CMK (cell line): ENCODE data around the gene GABRB3.

Experiments
- DNase-seq: peaks from one replicate; pipeline ENCODE4 v3.0.0-alpha.2; 2010; ENCODE audit warnings: low read depth

Gene GABRB3

DNA sequence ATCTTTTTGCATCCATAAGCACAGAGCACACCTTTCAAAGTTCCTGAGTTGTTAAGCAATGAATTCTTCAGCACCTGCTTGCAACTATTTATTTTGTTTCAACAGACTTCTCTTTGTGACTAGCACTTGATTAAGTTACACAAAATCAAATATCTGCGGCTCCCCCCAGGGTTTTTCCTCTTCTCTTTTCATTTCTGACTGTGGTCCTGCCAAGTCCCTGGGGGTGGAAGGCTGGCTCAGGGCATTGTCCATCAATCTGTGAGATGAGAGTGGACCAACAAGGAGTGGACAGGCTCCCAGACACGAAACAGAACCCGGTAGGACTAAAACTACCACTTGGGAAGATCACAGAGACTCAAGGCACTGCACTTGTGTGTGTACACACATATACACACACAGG is 96.8 kb downstream of the GABRB3 start:
- no peak for DNase-seq

DNA sequence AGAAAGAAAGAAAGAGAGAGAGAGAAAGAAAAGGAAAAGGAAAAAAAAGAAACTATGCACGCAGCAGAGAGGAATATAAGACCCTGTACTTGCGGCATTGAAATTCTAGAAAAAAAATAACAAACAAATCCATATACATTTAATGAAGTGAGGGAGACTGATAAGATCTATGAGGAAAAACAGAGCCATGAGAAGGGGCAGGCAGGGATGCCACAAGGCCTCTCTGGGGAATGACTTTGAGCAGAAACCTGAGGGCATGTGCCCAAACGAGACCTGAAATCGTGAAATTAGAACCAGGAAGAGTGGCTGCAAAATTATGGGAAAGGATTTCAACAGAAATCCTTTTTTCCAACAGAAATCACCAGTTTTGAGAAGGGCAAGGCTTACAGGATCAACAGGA is 98.4 kb downstream of the GABRB3 start:
- no peak for DNase-seq

DNA sequence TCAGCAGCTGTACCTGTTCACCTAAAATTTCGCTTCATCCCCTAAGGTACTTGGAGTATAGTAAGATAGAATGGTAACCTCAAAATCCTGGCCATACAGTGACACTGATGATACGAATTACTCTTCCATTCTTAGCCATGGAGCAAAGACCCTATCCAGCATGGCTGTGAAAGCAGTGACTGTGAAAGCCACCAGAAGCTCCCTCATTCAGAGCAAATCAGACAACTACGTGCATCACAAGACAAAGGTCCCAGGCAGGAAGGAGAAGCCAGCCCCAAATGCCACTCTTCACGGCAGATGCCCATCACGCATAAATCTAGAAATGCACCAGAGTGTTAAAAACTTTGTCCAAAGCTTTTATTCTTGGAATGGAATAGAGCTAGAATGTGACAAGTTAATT is 99.4 kb downstream of the GABRB3 start:
- no peak for DNase-seq

DNA sequence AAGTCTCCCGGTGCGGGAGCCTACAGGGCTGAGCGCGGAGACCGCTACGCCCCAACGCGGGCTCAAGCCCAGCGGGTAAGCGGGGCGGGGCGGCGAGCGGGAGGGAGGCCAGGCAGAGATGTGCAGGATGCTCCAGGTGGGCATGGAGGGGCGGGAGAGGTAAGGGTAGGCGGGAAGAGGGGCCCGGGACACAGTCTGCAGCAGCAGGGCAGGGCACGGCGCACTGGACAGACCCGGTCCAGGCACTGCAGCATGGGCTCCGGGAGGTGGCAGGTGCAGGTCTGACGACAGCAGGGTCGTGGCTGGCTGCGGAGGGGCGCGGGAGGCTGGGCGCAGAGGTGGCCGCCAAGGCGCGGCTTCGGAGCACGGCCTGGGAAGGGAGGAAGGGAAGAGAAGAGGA is 102.8 kb downstream of the GABRB3 start:
- DNase-seq, result no peak

DNA sequence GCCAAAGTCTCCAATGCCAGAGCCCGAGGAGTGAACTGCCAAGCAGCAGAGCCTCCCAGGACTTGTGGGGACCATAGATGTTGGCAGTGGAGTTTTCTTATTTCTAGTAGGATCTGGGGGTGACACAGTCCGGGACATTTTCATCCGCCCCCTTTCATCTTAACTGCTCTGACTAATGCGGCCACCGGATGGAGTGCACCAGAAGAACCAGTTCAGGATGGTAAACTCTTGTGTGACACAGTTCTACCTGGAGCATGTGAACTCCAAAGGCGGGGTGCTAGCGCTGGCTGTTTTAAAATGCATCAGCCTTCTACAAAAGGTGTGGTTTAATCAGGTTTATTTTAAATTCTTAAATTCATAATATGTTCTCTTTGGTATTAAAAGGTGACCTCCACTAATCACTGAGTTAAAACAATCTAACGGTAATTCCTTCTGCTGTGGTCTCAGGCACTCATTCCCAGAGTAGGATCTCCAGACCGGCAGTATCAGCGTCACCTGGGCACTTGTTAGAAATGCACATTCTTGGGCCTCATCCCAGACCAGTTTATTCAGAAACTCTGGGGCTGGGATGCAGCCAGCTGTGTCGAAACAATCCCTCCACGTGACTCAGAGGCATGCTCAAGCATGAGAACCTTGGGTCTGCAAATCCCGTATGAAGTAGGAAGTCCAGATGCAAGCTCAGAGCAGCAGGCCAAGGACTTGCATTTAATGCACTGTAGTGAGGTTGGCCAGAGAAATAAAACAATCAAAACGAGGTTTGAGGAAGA is 105.5 kb downstream of the GABRB3 start:
- DNase-seq, result no peak

DNA sequence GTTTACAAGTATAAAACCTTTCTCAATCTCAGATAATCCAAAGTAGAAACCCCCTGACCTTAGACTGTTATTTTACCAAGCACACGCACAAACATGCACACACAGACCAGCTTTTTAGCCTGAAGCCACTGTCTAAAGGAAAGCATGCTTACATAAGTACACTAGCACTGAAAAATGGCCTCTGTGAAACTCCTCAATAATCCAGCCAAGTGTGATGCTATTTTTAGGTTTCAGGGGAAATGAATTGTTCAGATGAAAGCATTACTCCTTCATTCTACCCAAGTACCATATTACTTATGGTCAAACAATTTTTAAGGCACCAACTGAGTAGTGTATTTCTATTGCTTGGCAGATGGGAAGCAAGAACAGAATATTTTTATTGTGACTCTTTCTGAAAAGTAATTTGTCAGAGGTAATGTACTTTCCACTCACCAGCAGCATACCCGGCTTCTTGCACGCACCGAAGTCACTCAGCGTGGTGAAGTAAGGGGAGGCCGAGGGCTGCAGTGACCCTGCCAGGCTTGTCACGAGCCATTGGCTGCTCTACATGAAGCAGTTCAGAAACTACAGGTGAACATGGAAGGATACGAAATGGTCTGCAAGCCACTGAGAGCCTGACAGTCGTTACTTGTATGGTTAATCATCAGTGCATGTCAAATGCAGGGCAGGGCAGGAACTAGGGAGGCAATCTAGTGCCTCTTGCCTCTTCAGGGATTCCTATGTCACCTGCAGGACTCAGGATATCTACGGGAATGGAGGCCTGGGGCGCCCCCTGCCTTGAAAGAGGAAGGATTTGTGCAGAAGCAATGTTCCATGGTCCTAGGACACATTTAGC is 106.7 kb downstream of the GABRB3 start:
- DNase-seq, result no peak

DNA sequence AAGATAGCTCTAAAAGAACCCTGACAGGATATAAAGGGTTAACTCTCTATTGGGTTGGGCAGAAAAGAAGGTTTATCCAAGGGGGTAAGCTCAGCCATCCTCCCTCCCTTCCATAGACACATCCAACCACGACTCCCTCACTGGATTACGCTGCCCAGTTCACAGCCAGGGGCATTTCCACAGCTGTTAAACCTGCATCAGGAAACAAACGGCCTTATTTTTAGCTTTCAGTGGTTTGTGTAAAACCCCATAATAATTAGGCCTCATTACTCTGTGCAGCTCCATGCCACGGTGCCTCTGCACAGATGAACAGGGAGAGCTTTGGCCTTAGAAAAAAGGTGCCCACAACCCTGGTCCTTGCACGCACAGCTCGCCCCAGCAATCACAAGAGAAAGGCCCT is 110.6 kb downstream of the GABRB3 start:
- DNase-seq, result no peak

DNA sequence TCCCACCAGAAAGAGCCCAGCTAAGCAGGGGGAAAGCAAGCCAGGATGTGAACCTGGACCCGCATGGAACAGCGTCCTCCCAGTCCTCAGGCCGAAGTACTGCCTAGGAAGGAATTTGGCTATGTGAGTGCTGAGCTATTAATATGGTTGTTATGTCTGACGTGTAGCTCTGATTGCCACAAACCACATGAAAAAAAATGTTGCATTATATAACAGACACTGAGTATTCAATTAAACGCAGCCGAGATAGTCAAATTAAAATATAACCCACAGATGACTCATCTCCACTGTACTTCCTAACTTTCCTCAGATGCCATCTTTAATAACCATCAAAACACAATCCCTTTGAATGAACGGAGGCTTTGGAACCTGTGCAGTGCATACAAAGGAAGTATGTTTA is 111.1 kb downstream of the GABRB3 start:
- DNase-seq, result no peak

DNA sequence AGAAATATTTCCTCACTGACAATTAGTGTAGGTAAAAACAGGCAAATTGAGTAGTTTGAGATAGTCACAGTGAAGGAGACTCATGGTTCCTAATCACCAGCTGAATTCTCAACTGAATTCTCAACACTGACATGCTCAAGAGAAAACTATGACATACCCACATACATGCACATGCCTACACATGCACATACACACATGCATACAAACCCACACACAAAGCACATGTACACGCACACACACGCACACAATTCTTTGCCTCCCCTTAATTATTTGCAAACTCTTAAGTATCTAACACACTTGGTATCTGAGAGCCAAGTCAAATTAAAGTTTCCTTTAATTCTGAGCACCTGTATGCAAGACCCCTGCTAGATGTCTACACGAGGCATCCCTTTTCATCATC is 111.8 kb downstream of the GABRB3 start:
- DNase-seq, result no peak

DNA sequence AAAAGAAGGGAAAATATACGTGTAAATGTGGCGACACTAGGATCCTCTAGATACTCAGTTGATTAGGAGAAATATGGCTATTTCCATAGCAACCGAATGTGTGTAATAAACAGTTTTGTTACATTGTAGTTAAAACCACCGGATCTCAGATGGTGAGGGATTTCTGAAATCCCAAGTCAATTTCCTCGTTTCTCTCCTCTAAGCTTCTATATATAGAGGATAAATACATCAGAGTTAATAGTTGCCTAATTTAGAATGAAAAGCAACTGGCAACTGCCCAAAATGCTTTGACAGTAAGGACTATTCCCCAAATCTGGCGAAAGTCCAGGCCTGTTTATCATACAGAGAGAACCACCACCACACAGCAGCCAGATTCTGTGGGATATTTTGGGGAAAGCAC is 112.6 kb downstream of the GABRB3 start:
- DNase-seq, result no peak

DNA sequence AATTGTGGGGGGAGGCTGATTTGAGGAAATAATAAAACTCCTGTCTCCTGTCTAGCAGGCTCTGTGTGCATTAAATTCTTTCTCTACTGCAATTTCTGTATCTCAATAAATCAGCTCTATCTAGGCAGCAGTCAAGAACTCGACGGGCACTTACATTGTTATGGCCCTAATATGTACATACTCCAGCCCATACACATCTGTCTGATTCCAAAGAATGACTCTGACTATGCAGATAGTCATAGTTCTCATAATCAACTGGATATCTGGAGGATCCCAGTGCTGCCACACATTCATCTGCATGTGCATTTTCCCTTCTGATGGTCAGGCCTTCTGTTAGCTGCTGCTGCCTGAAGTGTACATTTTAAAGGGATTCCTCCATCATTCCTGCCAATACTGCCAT is 114.6 kb downstream of the GABRB3 start:
- DNase-seq, result no peak

DNA sequence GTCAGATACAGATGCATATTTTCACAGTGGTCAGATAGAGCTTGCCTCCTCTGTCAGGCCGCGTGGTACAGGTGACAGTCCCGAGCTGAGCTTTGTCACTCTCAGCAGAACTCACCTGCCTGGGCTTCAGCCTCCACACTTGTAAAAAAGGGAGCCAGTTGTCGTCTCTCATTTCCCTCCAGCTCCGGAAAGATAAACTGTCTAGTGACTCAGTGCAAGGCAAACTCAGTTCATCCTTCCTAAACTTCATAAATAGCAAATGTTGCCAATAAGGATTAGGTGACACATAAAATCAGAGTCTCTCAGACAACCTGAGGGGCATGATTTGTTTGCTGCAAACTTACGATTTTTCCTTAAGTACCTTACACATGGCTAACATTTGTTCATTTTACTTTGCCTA is 116.8 kb downstream of the GABRB3 start:
- no peak for DNase-seq

DNA sequence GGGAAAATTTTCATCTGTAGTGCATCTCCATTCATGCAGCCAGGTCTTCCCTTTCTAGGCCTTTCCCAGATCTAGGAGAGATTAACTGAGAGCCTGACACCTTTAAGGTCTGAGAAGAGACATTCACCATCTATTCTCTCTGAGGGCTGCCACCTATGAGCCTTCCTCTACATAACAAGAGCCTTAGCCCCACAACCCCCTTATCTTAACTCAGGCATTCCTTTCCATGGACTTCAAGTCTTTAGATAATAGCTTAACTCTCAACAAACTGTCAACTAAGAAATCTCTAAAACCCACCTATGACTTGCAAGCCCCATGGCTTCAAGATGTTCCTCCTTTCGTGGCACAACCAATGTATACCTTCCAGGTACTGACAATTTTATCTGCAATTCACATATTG is 121.0 kb downstream of the GABRB3 start:
- DNase-seq, result no peak

DNA sequence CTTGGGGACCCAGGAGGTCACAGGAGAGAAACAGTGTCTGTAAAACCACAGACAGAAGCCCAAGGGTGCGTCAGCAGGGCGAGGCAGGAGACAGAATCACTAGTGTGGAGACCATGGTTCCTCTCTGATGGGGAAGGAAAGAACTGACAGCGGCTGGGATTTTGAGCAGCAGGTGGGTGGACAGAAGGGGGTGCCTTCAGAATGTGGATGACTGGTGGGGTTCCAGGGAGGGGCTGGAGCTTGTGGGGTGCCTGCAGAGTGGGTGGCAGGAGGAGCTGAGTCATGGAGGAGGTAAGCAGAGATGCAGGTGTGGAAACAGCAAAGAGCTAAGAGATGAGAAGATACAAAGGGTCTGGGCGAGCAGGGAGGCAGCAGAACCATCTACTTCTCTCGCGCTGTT is 124.2 kb downstream of the GABRB3 start:
- no peak for DNase-seq

DNA sequence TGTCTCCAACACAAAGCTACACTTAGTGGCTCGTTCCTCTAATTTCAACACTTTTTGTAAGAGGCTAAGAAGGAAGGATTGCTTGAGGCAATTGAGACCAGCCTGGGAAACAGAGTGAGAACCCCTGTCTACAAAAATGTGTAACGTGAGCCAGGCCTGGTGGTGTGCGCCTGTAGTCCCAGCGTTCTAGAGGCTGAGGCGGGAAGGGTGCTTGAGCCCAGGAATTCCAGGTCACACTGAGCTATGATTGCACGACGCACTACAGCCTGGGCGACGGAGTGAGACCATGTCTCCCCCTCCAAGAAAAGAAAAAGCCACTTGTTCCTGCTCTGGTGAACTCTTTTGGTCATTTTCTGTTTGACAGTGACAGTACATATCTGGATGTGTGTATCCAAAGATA is 127.9 kb downstream of the GABRB3 start:
- DNase-seq, result no peak

DNA sequence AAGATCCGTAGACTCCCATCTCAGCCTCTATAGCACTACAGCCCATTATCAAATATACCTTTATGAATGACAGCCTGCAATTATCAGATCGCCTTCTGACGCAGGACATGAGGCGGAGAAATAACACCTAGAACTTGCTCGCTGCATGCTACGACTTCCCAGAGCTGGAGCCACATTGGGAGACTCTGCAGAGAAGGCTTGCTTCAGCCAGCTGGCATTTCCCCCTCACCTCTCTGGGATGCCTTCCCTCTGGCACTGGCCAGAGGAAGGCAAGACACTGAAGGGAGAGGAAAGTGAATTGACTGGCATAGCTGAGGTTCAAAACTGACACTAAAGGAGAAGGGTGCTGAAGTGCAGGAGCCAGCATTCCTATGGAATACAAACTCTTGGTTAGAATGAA is 131.7 kb downstream of the GABRB3 start:
- DNase-seq, result no peak

DNA sequence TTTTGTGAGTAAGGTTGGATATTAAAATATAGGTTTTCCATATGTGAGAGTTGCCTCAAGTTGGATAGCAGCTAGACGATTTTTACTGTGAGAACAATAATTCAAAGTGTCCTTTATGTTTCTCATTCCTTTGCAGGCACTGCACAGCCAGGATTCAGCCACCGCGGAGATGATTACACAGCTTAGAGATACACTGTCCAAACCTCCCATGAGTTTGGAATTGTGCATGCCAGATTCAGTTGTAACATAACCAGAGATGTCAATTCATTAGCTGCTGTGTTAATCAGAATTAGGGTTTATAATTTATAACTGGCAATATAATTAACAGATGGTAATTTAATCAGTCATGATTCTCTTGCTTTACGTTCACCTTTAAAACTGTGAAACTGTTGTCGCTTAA is 132.3 kb downstream of the GABRB3 start:
- no peak for DNase-seq

DNA sequence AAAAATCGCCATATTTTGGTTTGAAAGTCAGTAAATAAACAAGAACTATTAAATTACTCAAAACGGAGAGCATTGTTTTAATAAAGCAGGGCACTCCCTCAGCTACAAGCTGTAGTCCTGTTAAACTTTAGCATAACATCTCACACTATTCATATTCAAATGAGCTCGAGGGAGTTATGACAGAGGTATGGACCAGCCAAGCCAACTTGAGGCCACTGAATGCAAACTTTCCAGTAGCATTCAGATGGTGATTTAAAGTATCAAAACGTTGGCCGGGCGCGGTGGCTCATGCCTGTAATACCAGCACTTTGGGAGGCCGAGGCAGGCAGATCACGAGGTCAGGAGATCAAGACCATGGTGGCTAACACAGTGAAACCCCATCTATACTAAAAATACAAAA is 132.9 kb downstream of the GABRB3 start:
- no peak for DNase-seq

DNA sequence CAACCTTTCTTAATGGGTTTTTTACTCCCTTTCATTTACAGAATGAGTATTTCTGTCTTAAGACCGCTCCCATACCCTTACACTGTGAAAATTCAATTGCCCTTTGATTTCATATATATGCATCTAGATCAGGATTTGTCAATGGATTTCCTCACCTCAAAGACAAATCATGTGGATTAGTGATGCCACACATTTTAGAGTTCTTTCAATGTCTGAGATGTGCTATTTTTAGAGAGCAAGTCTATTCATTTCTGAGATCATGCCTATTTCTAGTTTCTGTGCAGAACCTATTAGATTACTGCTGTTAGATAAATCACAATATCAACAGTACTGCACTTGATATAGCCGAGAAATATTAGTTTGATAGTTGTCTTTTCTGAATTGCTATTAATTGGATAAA is 137.3 kb downstream of the GABRB3 start:
- DNase-seq, result no peak

DNA sequence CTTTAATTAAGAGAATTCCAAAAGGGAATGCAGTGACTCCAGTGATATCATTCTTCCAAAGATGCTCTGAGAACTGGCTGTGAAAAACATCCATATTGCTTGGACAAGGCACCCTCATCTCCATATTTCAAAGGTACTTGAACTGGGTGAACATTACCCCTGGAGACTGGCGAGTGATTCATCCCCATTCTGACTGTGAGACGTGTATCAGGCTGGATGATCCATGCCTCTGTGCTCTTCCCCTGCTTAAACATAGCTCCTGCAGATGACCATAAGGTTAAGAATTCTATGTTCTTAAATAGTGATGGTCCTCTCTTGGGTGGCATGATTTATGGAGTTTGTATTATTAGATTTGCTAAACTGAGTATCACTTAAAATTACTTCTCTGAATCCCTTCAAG is 137.8 kb downstream of the GABRB3 start:
- DNase-seq, result no peak

DNA sequence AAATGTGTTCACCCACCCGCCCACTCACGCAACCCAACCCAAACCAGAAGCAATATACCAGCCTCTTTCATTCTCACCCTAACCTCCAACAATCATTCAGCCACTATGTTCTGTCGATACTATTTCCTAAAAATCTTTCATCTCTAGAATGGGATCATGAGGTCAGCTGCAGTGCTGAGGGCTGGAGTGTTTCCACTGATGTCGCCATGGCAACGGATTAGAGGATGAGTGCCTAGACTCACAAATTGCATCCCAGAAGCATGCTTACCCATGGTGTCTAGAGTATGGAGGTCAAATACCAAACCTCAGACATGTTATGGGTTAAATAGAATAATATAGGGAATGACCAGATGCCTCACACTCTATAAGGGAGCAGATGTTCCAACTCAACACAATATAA is 138.5 kb downstream of the GABRB3 start:
- DNase-seq, result no peak

DNA sequence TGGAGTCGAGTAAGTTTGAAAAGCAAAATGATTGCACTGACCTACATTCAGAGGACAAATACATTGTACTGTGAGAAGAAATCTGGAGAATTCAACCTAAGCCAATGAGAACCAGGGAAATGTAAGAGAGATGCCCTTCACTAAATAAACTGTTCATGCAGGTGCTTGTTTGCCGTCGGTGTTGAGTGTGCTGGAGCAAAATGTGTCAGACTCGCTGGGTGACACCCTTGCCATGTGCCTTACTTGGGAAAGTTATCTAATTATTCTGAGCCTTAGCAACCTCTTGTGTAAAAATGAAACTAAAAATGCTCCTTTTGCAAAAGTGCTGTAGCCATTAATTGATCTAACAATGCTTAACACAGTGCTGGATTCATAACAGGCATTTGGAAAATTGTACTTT is 140.4 kb downstream of the GABRB3 start:
- DNase-seq, result no peak

DNA sequence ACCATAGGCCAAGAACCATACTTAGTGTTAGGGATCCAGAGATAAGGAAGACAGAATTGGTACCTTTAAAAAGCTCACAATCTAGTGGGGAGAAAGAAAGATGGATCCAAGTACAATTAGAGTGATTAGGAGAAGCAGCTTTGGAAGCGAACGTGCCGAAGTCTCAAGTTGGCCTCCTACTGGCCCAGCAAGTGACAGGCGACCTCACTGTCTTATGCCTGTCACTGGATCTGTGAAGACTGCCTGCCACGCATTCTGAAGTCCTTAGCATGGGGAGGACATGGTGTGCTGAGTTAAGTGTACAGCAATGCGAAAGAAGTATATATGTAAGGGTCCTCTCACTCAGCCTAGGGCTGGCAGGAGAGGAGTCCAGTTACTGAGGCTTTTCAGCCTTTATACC is 141.0 kb downstream of the GABRB3 start:
- no peak for DNase-seq

DNA sequence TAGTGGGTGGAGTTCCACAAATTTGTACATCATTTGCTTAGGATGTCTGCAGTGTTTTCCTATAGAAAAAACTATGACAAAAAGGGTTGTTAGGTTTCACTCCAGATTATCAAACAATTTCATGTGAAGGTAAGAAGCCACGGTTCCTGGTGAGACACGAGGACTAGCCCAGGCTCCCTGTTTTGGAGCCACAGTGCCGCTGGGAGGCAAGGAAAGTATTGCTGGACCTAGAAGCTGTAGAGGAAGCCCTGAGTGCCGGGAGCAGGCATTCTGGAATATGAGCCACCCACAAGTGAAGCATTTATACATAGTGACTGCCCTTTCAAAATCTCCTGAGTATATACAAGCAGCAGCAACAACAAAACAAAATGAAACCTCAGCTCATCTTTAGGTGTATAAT is 142.0 kb downstream of the GABRB3 start:
- DNase-seq, result no peak
